GM12891 (cell line): Measurements from ENCODE around the gene NOTCH2.

Experiments
- DNase-seq: peaks from one replicate; pipeline ENCODE4 v3.0.0; 2011; ENCODE audit warnings: low spot score; ENCODE audit not compliant: insufficient read length
- FAIRE-seq: peaks from 2 replicates; lab custom pipeline; 2011; peaks lifted over from hg19 to GRCh38; lab: Jason Lieb, UNC
- PAX5 ChIP-seq: IDR thresholded peaks from 2 replicates; pipeline ENCODE4 v1.6.1; 2011; ENCODE audit warnings: low read length, moderate library complexity, mild to moderate bottlenecking; ENCODE audit not compliant: insufficient read depth, severe bottlenecking
- POLR2A ChIP-seq: IDR thresholded peaks from 2 replicates; pipeline ENCODE4 v1.6.1; 2011; ENCODE audit warnings: low read depth, low read length, control low read depth
- POLR2AphosphoS5 ChIP-seq: IDR thresholded peaks from 2 replicates; pipeline ENCODE4 v1.6.1; 2011; ENCODE audit warnings: low read depth, low read length, control low read depth
- POU2F2 ChIP-seq: IDR thresholded peaks from 2 replicates; pipeline ENCODE4 v1.6.1; 2011; ENCODE audit warnings: low read depth, mild to moderate bottlenecking, control low read depth, low read length, moderate library complexity
- SPI1 ChIP-seq: IDR thresholded peaks from 2 replicates; pipeline ENCODE4 v1.6.1; 2011; ENCODE audit warnings: low read depth, low read length, control low read depth
- TAF1 ChIP-seq: IDR thresholded peaks from 2 replicates; pipeline ENCODE4 v1.6.1; 2011; ENCODE audit warnings: low read depth, low read length, control low read depth

NOTCH2 gene

GRCh38 chr1:119866451-119866850, 203.0 kb downstream of the NOTCH2 start:
- FAIRE-seq, result no peak
- TF ChIP-seq POU2F2 (no peak), TAF1 (no peak), POLR2AphosphoS5 (no peak), POLR2A (no peak), PAX5 (no peak), SPI1 (no peak)
- no peak for DNase-seq

DNA sequence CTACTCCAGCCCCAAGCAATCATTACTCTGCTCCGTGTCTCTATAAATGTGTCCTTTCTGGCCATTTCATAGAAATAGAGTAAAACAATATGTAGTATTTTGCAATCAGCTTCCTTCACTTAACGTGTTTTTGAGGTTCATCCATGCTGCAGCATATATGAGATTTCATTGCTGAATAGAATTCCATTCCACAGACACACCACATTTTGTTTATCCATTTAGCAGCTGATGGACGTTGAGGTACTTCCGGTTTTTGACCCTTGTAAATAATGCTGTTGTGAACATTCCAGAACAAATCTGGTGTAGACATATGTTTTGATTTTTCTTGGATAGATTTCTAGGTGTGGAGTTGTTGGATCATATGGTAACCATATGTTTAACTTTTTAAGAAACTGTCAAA, 203.8 kb downstream of the NOTCH2 start:
- DNase-seq (no peak), FAIRE-seq (no peak)
- TF ChIP-seq PAX5 (no peak), TAF1 (no peak), POLR2A (no peak), POLR2AphosphoS5 (no peak), POU2F2 (no peak), SPI1 (no peak)

DNA sequence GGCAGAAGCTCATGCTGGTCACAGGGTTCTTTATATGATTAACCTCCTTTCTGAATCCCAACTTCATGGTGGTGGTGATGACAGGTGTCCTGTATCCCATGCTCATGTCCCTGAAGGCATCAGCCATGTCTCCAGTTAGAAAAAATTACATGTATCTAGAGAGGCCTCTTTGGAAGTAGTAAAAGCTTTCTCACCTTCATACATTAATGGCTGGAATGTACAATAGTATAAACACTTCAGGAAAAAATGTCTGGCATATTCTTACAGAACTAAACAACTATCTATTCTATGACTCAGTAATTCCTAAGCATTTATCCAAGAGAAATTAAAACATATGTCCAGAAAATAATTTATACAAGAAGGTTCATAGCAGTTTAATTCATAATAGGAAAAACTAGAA, 207.2 kb downstream of the NOTCH2 start:
- FAIRE-seq (no peak), DNase-seq (no peak)

More for the DNA sequence above, 207.2 kb downstream of the NOTCH2 start:
- TF ChIP-seq TAF1, result no peak
- TF ChIP-seq POLR2A, result no peak
